Right forelimb (tissue), 1 donor: ENCODE data around the gene LCA5L.
A peak's percentile ranks its signal among the peaks of the same experiment; 100 is the strongest.

Experiments
- DNase-seq: peaks from one replicate; pipeline ENCODE4 v3.0.0-alpha.2; 2018

LCA5L gene

GRCh38 chr21:39445321-39446269 is at the start of gene LCA5L:
TSS of gene LCA5L (minus strand) at chr21:39445778. CDS start at chr21:39428493, 17,285 bp downstream.
- DNase-seq, result peak; percentile 96

- no peak for DNase-seq
Measured at GRCh38 chr21:39489380-39489924, 43.9 kb upstream of the LCA5L start.

- DNase-seq, result no peak
Measured at GRCh38 chr21:39484711-39485276, 39.2 kb upstream of the LCA5L start.

- DNase-seq, result no peak
Measured at GRCh38 chr21:39483917-39484316, 38.3 kb upstream of the LCA5L start.

GRCh38 chr21:39481886-39482285 is 36.3 kb upstream of the LCA5L start:
- no peak for DNase-seq

- no peak for DNase-seq
Measured at GRCh38 chr21:39480271-39480670, 34.7 kb upstream of the LCA5L start.

- no peak for DNase-seq
Measured at GRCh38 chr21:39479814-39480182, 34.2 kb upstream of the LCA5L start.

GRCh38 chr21:39479164-39479813 is 33.7 kb upstream of the LCA5L start:
- no peak for DNase-seq

GRCh38 chr21:39474611-39475010 is 29.0 kb upstream of the LCA5L start:
- DNase-seq, result no peak

GRCh38 chr21:39472786-39473185 is 27.2 kb upstream of the LCA5L start:
- no peak for DNase-seq

GRCh38 chr21:39471598-39471997 is 26.0 kb upstream of the LCA5L start:
- DNase-seq, result no peak

- no peak for DNase-seq
Measured at GRCh38 chr21:39468559-39468958, 23.0 kb upstream of the LCA5L start.

GRCh38 chr21:39467746-39468145 is 22.2 kb upstream of the LCA5L start:
- DNase-seq, result no peak

GRCh38 chr21:39466584-39466983 is 21.0 kb upstream of the LCA5L start:
- no peak for DNase-seq

- no peak for DNase-seq
Measured at GRCh38 chr21:39463308-39463707, 17.7 kb upstream of the LCA5L start.

GRCh38 chr21:39461419-39461818 is 15.8 kb upstream of the LCA5L start:
- DNase-seq, result no peak

GRCh38 chr21:39456665-39457064 is 11.1 kb upstream of the LCA5L start:
- DNase-seq, result no peak

GRCh38 chr21:39454949-39455668 is 9.5 kb upstream of the LCA5L start:
- no peak for DNase-seq

GRCh38 chr21:39453571-39454179 is 8.1 kb upstream of the LCA5L start:
- DNase-seq, result no peak

- no peak for DNase-seq
Measured at GRCh38 chr21:39452970-39453342, 7.4 kb upstream of the LCA5L start.

GRCh38 chr21:39452207-39452969 is 6.8 kb upstream of the LCA5L start:
- no peak for DNase-seq
